Stimulated activated CD8-positive, alpha-beta memory T cell treated with anti-CD3 and anti-CD28 coated beads, Interleukin-7, amount 100 ng/mL, for 1 hour (primary cell): ENCODE measurements around the gene ELFN1.
"Not testable (repeated sequence)": the region's sequence is repeated elsewhere in the genome, so short reads cannot be mapped to it uniquely, and the experiment has no call there.

Source experiments
- DNase-seq, 2 donors: peaks; one replicate each; pipeline ENCODE4 v3.0.0-alpha.2; 2020; ENCODE audit warnings: low read depth in 2 of 2

The ELFN1 gene

GRCh38 chr7:1708596-1709251 is 38.6 kb downstream of the ELFN1 start:
- no peak for DNase-seq

- no peak for DNase-seq
Observed at GRCh38 chr7:1709281-1709680, 39.2 kb downstream of the ELFN1 start.

GRCh38 chr7:1709900-1710299 is 39.8 kb downstream of the ELFN1 start:
- DNase-seq, result no peak

- DNase-seq, result no peak
Observed at GRCh38 chr7:1710936-1711335, 40.9 kb downstream of the ELFN1 start.

GRCh38 chr7:1712907-1713501 is 42.9 kb downstream of the ELFN1 start:
- DNase-seq, result no peak

- DNase-seq, result no peak
Observed at GRCh38 chr7:1713502-1714484, 43.7 kb downstream of the ELFN1 start.

- no peak for DNase-seq
Observed at GRCh38 chr7:1714583-1715330, 44.7 kb downstream of the ELFN1 start.

GRCh38 chr7:1715331-1715625 is 45.2 kb downstream of the ELFN1 start:
- no peak for DNase-seq

GRCh38 chr7:1715671-1716074 is 45.6 kb downstream of the ELFN1 start:
- DNase-seq, result no peak

GRCh38 chr7:1716263-1717094 is 46.4 kb downstream of the ELFN1 start:
- no peak for DNase-seq

GRCh38 chr7:1717095-1717483 is 47.0 kb downstream of the ELFN1 start:
- no peak for DNase-seq

- DNase-seq, result no peak
Observed at GRCh38 chr7:1717903-1718676, 48.0 kb downstream of the ELFN1 start.

- not testable (repeated sequence) for DNase-seq
Observed at GRCh38 chr7:1718850-1719249, 48.8 kb downstream of the ELFN1 start.

GRCh38 chr7:1719256-1719655 is 49.2 kb downstream of the ELFN1 start:
- DNase-seq, result not testable (repeated sequence)

GRCh38 chr7:1719913-1720312 is 49.8 kb downstream of the ELFN1 start:
- DNase-seq, result no peak

GRCh38 chr7:1720326-1720725 is 50.2 kb downstream of the ELFN1 start:
- DNase-seq, result no peak

GRCh38 chr7:1721047-1721690 is 51.1 kb downstream of the ELFN1 start:
- no peak for DNase-seq

GRCh38 chr7:1723254-1723653 is 53.2 kb downstream of the ELFN1 start:
- DNase-seq, result no peak

- DNase-seq, result no peak
Observed at GRCh38 chr7:1724118-1724910, 54.2 kb downstream of the ELFN1 start.
